OCI-LY7 (cell line): ENCODE data around the gene GAPDHS.

Experiments used
- CTCF ChIP-seq: fragments of 200-600 bp; sonication (generic); conservative IDR thresholded peaks from 2 replicates; pipeline ENCODE4 v1.5.1; 2014; ENCODE audit warnings: mild to moderate bottlenecking, antibody characterized with exemption, low read length, moderate library complexity, mixed read lengths
- EZH2phosphoT487 ChIP-seq: fragments of 200-600 bp; sonication (generic); IDR thresholded peaks from 2 replicates; pipeline ENCODE4 v1.6.1; 2018; ENCODE audit warnings: low read depth, borderline replicate concordance, mild to moderate bottlenecking, mixed run types, antibody characterized with exemption, low read length, moderate library complexity, mixed read lengths

DNA sequence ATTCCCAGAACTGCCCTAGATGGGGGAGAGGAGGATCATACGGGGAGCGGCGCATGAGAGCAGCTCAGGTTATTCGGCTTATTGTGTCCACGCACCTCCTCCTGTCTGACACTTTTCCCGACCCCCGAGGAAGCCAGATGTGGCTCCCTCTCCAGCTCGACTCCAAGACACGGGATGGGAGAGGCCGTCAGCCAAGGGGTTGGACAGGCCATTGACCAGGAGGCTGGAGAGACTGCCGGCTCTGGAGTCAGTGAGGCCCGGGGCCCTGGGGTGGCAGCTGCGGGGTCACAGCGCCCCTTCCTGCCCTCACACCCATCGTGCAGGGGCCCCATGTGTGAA is 22.7 kb upstream of the GAPDHS start:
- TF ChIP-seq CTCF (0 out of 2 replicates have a peak, but pooled peaks have one; percentile 2), EZH2phosphoT487 (no peak)
